Aorta (tissue), 5 donors: ENCODE data around the gene ARHGAP40. TPM values are rescaled to one million over a fixed set of nuclear protein-coding genes. Genes with fewer than 3 reads are reported as not detected.

Source experiments
- ATAC-seq: fragments of 200-7000 bp; cut with Tn5 transposase; one replicate; pipeline ENCODE4 v1.9.1; 2022; ENCODE audit warnings: moderate library complexity; ENCODE audit not compliant: low FRiP score
- DNase-seq, 2 donors: peaks; one replicate each; pipeline ENCODE4 v3.0.0-alpha.2; 2020
- H3K27ac ChIP-seq, 2 donors: one replicate each; pipeline ENCODE4 v1.5.1; 2013; ENCODE audit warnings: low read length in 2 of 2, mild to moderate bottlenecking in 2 of 2, moderate library complexity in 2 of 2, control low read depth in 1 of 2, inconsistent platforms in 1 of 2, low read depth in 1 of 2
- H3K27me3 ChIP-seq, 2 donors: one replicate each; pipeline ENCODE4 v1.6.1; 2013; ENCODE audit warnings: control low read depth in 1 of 2, low read length in 1 of 2, mild to moderate bottlenecking in 1 of 2, moderate library complexity in 1 of 2; ENCODE audit not compliant: insufficient read depth in 2 of 2, control insufficient read depth in 1 of 2
- H3K36me3 ChIP-seq, 2 donors: one replicate each; pipeline ENCODE4 v1.6.1; 2013; ENCODE audit warnings: control low read depth in 1 of 2, low read length in 1 of 2, mild to moderate bottlenecking in 1 of 2; ENCODE audit not compliant: insufficient read depth in 2 of 2, control insufficient read depth in 1 of 2
- H3K4me1 ChIP-seq, 2 donors: one replicate each; pipeline ENCODE4 v1.6.1; 2013; ENCODE audit warnings: low read length in 2 of 2, control low read depth in 1 of 2, mild to moderate bottlenecking in 1 of 2, moderate library complexity in 1 of 2; ENCODE audit not compliant: insufficient read depth in 2 of 2, control insufficient read depth in 1 of 2
- H3K4me3 ChIP-seq, 2 donors: one replicate each; pipeline ENCODE4 v1.5.1; 2013; ENCODE audit warnings: low read length in 2 of 2, control low read depth in 1 of 2, mild to moderate bottlenecking in 1 of 2
- H3K9me3 ChIP-seq: one replicate; pipeline ENCODE4 v1.6.1; 2013; ENCODE audit warnings: mild to moderate bottlenecking, low read length; ENCODE audit not compliant: control insufficient read depth
- WGBS, 2 donors: extraction: QIAGEN DNeasy Blood & Tissue Kit; methylation state at CpG; one replicate each; pipeline ENCODE4 v1.1.7; 2013; 5-methylcytosine and 5-hydroxymethylcytosine counted together
- intact Hi-C, 2 donors: fragments of 100-400 bp; cut with DNase I; formaldehyde crosslinking; loops; one replicate each; pipeline versions ENCODE4 v1.14.2 to v1.15.0; 2022
- polyA plus RNA-seq, 2 donors: library from polyadenylated mRNA; stranded (reverse); fragments of 200-250 nt; gene quantifications; one replicate each; pipeline ENCODE4 v1.2.3, GENCODE V29; 2013
- total RNA-seq, 2 donors: library from RNA; stranded (reverse); fragmentation: NEBNext Ultra II Directional; extraction: Animal tissue kit (Norgen Biotek cat#: 25700); gene quantifications; one replicate each; pipeline ENCODE4 v1.2.1, GENCODE V29; 2021
- donor health status: healthy with polysubstance abuse.
- donor health status: Bipolar disorder and iron deficiency.
- donor health status: DM: no; HTN: no; CAD: no.
- donor health status: DM: no; HTN: no; CAD: no.
- donor health status: DM: yes; HTN: yes; CAD: no.

The ARHGAP40 gene
- total and polyA plus RNA-seq, 4 donors = not detected

- DNase-seq (no peak), ATAC-seq (no peak)
- 43 to 51% methylated on average over 7 of the region's 7 CpGs for WGBS, 2 donors
- H3K4me1 ChIP-seq = no peaks in the 10 kb centered on the region
- H3K27ac ChIP-seq = no peak overlapping the region
- no peaks in the 10 kb centered on the region for H3K27me3 ChIP-seq
- no peaks in the 10 kb centered on the region for H3K36me3 ChIP-seq
- H3K9me3 ChIP-seq = no peaks in the 10 kb centered on the region
- intact Hi-C loops = no loop called here
- no peak overlapping the region for H3K4me3 ChIP-seq
Observed at GRCh38 chr20:38584099-38584763, 17.4 kb upstream of the ARHGAP40 start.

DNA sequence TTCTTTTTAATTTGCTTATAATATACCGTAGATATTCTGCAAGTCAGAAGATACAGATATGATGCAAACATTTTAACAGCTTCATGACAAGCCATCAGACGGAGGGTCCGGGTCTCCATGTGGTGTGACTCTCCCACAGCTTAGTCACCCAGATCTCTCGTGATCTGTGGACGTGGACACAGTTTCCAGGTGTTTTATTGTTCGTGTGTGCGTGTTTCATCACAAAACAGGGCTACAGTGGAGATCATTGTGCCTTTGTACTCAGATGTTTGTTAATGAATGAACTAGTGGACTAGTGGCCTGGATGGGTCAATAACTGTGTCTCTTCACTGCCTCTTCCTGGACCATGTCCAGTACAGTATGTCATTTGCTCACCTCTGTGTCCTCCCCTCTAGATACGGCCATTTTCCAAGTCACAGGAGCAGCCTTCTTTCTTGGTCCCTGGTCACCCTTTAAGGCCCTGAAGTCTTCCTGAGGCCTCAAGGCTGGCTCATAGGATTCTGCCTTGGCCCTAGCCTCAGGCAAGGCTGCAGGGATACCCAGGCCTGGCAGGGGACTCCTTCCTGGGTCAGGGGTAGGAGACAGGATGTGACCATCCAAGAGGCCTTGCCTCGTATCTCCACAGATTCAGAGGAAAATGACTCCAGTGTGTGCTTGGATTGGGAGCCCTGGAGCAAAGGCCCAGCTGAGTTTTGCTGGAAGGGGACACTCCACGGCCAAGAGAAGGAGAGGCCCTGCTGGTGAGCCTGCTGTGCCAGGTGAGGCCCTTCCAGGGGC is 16.0 kb upstream of the ARHGAP40 start:
- no peaks in the 10 kb centered on the region for H3K4me1 ChIP-seq
- WGBS, 2 donors = 81 to 85% methylated on average over 10 of the region's 10 CpGs
- no peaks in the 10 kb centered on the region for H3K36me3 ChIP-seq
- no peak overlapping the region for H3K4me3 ChIP-seq
- H3K9me3 ChIP-seq = no peaks in the 10 kb centered on the region
- H3K27ac ChIP-seq = no peak overlapping the region
- ATAC-seq (no peak), DNase-seq (no peak)
- no peaks in the 10 kb centered on the region for H3K27me3 ChIP-seq
- intact Hi-C loops = no loop called here

DNA sequence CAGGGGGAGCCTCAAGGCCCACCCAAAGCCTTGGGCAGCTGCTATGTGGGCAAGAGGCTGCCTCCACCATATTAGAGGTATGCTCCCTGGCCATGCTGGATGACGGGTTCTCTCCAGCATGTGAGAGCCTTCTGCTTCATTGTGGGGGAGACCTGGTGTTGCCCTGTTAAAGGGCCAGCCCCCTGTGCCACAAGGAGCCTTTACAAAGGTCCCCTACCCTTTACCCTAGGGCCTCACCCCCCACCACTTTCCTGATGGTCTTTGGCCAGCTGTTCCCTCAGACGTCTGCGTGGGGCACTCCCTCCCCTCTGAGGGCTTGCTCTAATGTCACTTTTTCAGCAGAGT is 15.5 kb upstream of the ARHGAP40 start:
- H3K9me3 ChIP-seq = no peaks in the 10 kb centered on the region
- 52 to 62% methylated on average over 3 of the region's 3 CpGs for WGBS, 2 donors
- H3K36me3 ChIP-seq = no peaks in the 10 kb centered on the region
- DNase-seq (no peak), ATAC-seq (no peak)
- intact Hi-C loops = no loop called here
- H3K4me3 ChIP-seq = no peak overlapping the region
- H3K27ac ChIP-seq = no peak overlapping the region
- H3K27me3 ChIP-seq = no peaks in the 10 kb centered on the region
- H3K4me1 ChIP-seq = no peaks in the 10 kb centered on the region

- Histone ChIP-seq H3K36me3 (no peaks in the 10 kb centered on the region), H3K27me3 (no peaks in the 10 kb centered on the region), H3K4me3 (no peak overlapping the region), H3K9me3 (no peaks in the 10 kb centered on the region), H3K4me1 (no peaks in the 10 kb centered on the region), H3K27ac (no peak overlapping the region)
- ATAC-seq (no peak), DNase-seq (no peak)
- intact Hi-C loops = no loop called here
- 91 to 92% methylated on average over 6 of the region's 6 CpGs for WGBS, 2 donors
Observed at GRCh38 chr20:38588303-38588702, 13.3 kb upstream of the ARHGAP40 start.

- Histone ChIP-seq H3K9me3 (no peaks in the 10 kb centered on the region), H3K4me3 (no peak overlapping the region), H3K27me3 (no peaks in the 10 kb centered on the region), H3K36me3 (no peaks in the 10 kb centered on the region), H3K4me1 (no peaks in the 10 kb centered on the region), H3K27ac (no peak overlapping the region)
- 68 to 87% methylated on average over 4 of the region's 4 CpGs for WGBS, 2 donors
- intact Hi-C loops = no loop called here
- no peak for ATAC-seq
- no peak for DNase-seq
Observed at GRCh38 chr20:38589351-38589750, 12.3 kb upstream of the ARHGAP40 start.

DNA sequence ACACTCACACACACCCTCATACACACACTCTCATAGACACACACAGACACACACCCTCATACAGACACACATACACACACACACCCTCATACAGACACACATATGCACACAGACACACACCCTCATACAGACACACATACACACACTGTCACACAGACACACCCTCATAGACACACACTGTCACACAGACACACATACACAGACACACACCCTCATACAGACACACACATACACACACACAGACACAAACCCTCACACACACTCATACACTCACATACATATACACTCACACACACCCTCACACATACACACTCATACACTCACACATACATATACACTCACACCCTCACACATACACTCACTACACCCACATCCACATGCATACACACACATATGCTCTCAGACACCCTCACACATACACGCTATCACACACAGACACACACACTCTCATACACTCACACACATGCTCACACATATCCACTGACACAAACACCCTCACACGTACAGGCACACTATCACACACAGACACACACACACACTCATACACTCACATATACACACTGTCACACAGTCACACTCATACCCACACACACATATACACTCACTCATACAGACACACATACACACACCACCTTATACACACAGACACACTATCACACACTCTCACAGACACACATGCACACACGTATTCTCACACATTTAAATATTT is 11.5 kb upstream of the ARHGAP40 start:
- H3K9me3 ChIP-seq = no peaks in the 10 kb centered on the region
- H3K27me3 ChIP-seq = no peaks in the 10 kb centered on the region
- ATAC-seq (peak; percentile 26), DNase-seq (no peak)
- intact Hi-C loops = no loop called here
- WGBS, 2 donors = 77 to 88% methylated on average over 3 of the region's 3 CpGs
- H3K4me1 ChIP-seq = no peaks in the 10 kb centered on the region
- H3K36me3 ChIP-seq = no peaks in the 10 kb centered on the region
- H3K4me3 ChIP-seq = no peak overlapping the region
- H3K27ac ChIP-seq = no peak overlapping the region

- Histone ChIP-seq H3K27ac (no peak overlapping the region), H3K27me3 (no peaks in the 10 kb centered on the region), H3K9me3 (no peaks in the 10 kb centered on the region), H3K4me1 (no peaks in the 10 kb centered on the region), H3K36me3 (no peaks in the 10 kb centered on the region), H3K4me3 (no peak overlapping the region)
- WGBS, 2 donors = 75% methylated on average over 18 of the region's 18 CpGs
- DNase-seq (no peak), ATAC-seq (no peak)
- intact Hi-C loops = no loop called here
Observed at GRCh38 chr20:38590676-38591473, 10.7 kb upstream of the ARHGAP40 start.

GRCh38 chr20:38591474-38592410 is 9.9 kb upstream of the ARHGAP40 start:
- intact Hi-C loops = no loop called here
- H3K36me3 ChIP-seq = no peaks in the 10 kb centered on the region
- no peaks in the 10 kb centered on the region for H3K9me3 ChIP-seq
- WGBS, 2 donors = 83 to 86% methylated on average over 21 of the region's 21 CpGs
- ATAC-seq (no peak), DNase-seq (no peak)
- H3K4me1 ChIP-seq = no peaks in the 10 kb centered on the region
- H3K27ac ChIP-seq = no peak overlapping the region
- H3K4me3 ChIP-seq = no peak overlapping the region
- H3K27me3 ChIP-seq = no peaks in the 10 kb centered on the region
